Measurements from ENCODE around the gene ZC3H18. TPM values are rescaled to one million over a fixed set of nuclear protein-coding genes. Genes with fewer than 3 reads are reported as not detected.

The ZC3H18 gene
- total and polyA plus RNA-seq, 2 of the 4 experiments (the other 2 are of a cell fraction), result 3.4 to 21.3 TPM

- TF ChIP-seq CEBPB (IDR thresholded peaks at IDR 0.05; ENCODE audit: low read depth, low read length), result no peak
These were observed 8.5 kb downstream of the ZC3H18 start (continued) for GRCh38 chr16:88578446-88579313.

GRCh38 chr16:88580371-88580770 is 10.2 kb downstream of the ZC3H18 start:
- H2BK15ac ChIP-seq (ENCODE audit: low read depth, low read length), result no peak overlapping the region
- no peak for DNase-seq
- H3K4me2 ChIP-seq (ENCODE audit: low read depth, low read length), result no peak overlapping the region
- no peak overlapping the region for H2AK9ac ChIP-seq (replicated peaks; ENCODE audit: low read depth, low read length, poor library complexity)
- H3K27me3 ChIP-seq (ENCODE audit: control insufficient read depth, insufficient read depth, low read length), result no peaks in the 10 kb centered on the region
- intact Hi-C loops (cut with micrococcal nuclease), result no loop called here
- dilution Hi-C loops (cut with HindIII; ENCODE audit: low sequenced_read_pairs, unreplicated experiment), result no loop called here
- H3K4me3 ChIP-seq (ENCODE audit: insufficient read depth, low read depth, low read length), result no peak overlapping the region
- H4K91ac ChIP-seq (ENCODE audit: insufficient read depth, low read depth, low read length), result no peak overlapping the region
- ATAC-seq (ENCODE audit: low read depth), result no peak
- H3K23ac ChIP-seq (ENCODE audit: low read depth, low read length), result no peak overlapping the region
- H3K9me3 ChIP-seq (ENCODE audit: control insufficient read depth, insufficient read depth, low read length), result no peaks in the 10 kb centered on the region
- POLR2A ChIA-PET (ENCODE audit: unreplicated experiment), result no interaction called here
- 95% methylated on average over 7 of the region's 16 CpGs; no CpG with 5 or more reads in 1 of the 2 experiments for WGBS, 2 experiments (ENCODE audit: extremely low coverage in 2 of 2, insufficient read length in 1 of 2)
- H2BK120ac ChIP-seq (ENCODE audit: low read depth, low read length), result no peak overlapping the region
- H3K4ac ChIP-seq (ENCODE audit: low read depth, low read length), result no peak overlapping the region
- peaks cover 6% of the 10 kb centered on the region for H3K9me1 ChIP-seq (ENCODE audit: insufficient read depth, low read length)
- no peak overlapping the region for H4K8ac ChIP-seq (ENCODE audit: low read depth in 2 of 2, low read length in 2 of 2)
- H3K18ac ChIP-seq (ENCODE audit: low read depth, low read length), result no peak overlapping the region
- H3K79me1 ChIP-seq (ENCODE audit: low read depth in 1 of 2, low read length in 2 of 2), result peaks cover 25 to 83% of the 10 kb centered on the region in 2 experiments
- BruUV-seq (replicated peaks), result no TSS peak
- no peak overlapping the region for H2BK5ac ChIP-seq (ENCODE audit: low read depth, low read length, poor library complexity, severe bottlenecking)
- no peak overlapping the region for H4K5ac ChIP-seq (ENCODE audit: low read depth, low read length)
- in situ Hi-C loops (cut with MboI; ENCODE audit: low sequenced_read_pairs), result no loop called here
- H3K9ac ChIP-seq (ENCODE audit: low read depth, low read length), result no peak overlapping the region
- peaks cover 83% of the 10 kb centered on the region for H4K20me1 ChIP-seq (ENCODE audit: insufficient read depth, low read length)
- H3K27ac ChIP-seq (ENCODE audit: insufficient read depth, low read length), result no peak overlapping the region
- no peak overlapping the region for H2BK20ac ChIP-seq (ENCODE audit: low read depth, low read length)
- no peak overlapping the region for H2AK5ac ChIP-seq (ENCODE audit: low read depth, low read length)
- H2AFZ ChIP-seq (replicated peaks; ENCODE audit: low read length, poor library complexity), result no peak overlapping the region
- no peaks in the 10 kb centered on the region for H3K4me1 ChIP-seq (ENCODE audit: control insufficient read depth, insufficient read depth, low read length)
- peaks cover 56% of the 10 kb centered on the region for H3K36me3 ChIP-seq (ENCODE audit: control insufficient read depth, insufficient read depth, low read length)
- CTCF ChIA-PET, result no interaction called here
- no peak overlapping the region for H3K56ac ChIP-seq (ENCODE audit: extremely low read depth, insufficient read depth, low read length)
- no peak overlapping the region for H3K14ac ChIP-seq (replicated peaks; ENCODE audit: low read depth, low read length)
- TF ChIP-seq MAZ (IDR thresholded peaks at IDR 0.05; ENCODE audit: borderline replicate concordance, low read depth, low read length) (no peak), RFX5 (IDR thresholded peaks at IDR 0.05; ENCODE audit: low read depth, low read length) (no peak), ELK1 (IDR thresholded peaks at IDR 0.05; ENCODE audit: borderline replicate concordance, low read depth, low read length) (no peak), CTCF (conservative IDR thresholded peaks at IDR 0.05; ENCODE audit: low read depth, low read length) (no peak), POLR2A (IDR thresholded peaks at IDR 0.05; ENCODE audit: low read depth, low read length) (no peak), MAFK (IDR thresholded peaks at IDR 0.05; ENCODE audit: low read depth, low read length) (no peak), CEBPB (IDR thresholded peaks at IDR 0.05; ENCODE audit: low read depth, low read length) (no peak), FOS (IDR thresholded peaks at IDR 0.05; ENCODE audit: low read depth, low read length) (no peak), RCOR1 (IDR thresholded peaks at IDR 0.05; ENCODE audit: insufficient replicate concordance, low read length) (no peak), BHLHE40 (IDR thresholded peaks at IDR 0.05; ENCODE audit: low read depth, low read length) (no peak), CHD1 (IDR thresholded peaks at IDR 0.05; ENCODE audit: low read depth, low read length) (no peak), RAD21 (IDR thresholded peaks at IDR 0.05; ENCODE audit: low read length) (no peak), USF2 (IDR thresholded peaks at IDR 0.05; ENCODE audit: low read depth, low read length) (no peak)
